HG03108 (cell line): ENCODE data around the gene TKFC.

ENCODE experiments used
- ATAC-seq: cut with Tn5 transposase; IDR thresholded peaks from one replicate; pipeline ENCODE4 v1.9.1; 2021; ENCODE audit warnings: moderate library complexity; ENCODE audit not compliant: unreplicated experiment

The TKFC gene

GRCh38 chr11:61345170-61345610 lies 12.2 kb downstream of the TKFC start:
- ATAC-seq, result no peak

- ATAC-seq, result no peak
Observed at GRCh38 chr11:61345954-61346843, 13.2 kb downstream of the TKFC start.

- no peak for ATAC-seq
Observed at GRCh38 chr11:61347916-61348461, 15.0 kb downstream of the TKFC start.

GRCh38 chr11:61349189-61349751 lies 16.2 kb downstream of the TKFC start:
- ATAC-seq, result no peak

GRCh38 chr11:61349916-61350315 lies 16.9 kb downstream of the TKFC start:
- no peak for ATAC-seq

GRCh38 chr11:61350336-61350735 lies 17.3 kb downstream of the TKFC start:
- ATAC-seq, result no peak

GRCh38 chr11:61350803-61351202 lies 17.8 kb downstream of the TKFC start:
- no peak for ATAC-seq

GRCh38 chr11:61352038-61352437 lies 19.0 kb downstream of the TKFC start:
- no peak for ATAC-seq

- ATAC-seq, result no peak
Observed at GRCh38 chr11:61353131-61354067, 20.4 kb downstream of the TKFC start.

- no peak for ATAC-seq
Observed at GRCh38 chr11:61354208-61354607, 21.2 kb downstream of the TKFC start.

GRCh38 chr11:61356706-61357105 lies 23.7 kb downstream of the TKFC start:
- no peak for ATAC-seq

- peak; percentile 40 for ATAC-seq
Observed at GRCh38 chr11:61357233-61357893, 24.3 kb downstream of the TKFC start.

- no peak for ATAC-seq
Observed at GRCh38 chr11:61357894-61358239, 24.8 kb downstream of the TKFC start.

GRCh38 chr11:61358566-61358965 lies 25.5 kb downstream of the TKFC start:
- ATAC-seq, result no peak

GRCh38 chr11:61359516-61359915 lies 26.5 kb downstream of the TKFC start:
- no peak for ATAC-seq

GRCh38 chr11:61361237-61361740 lies 28.3 kb downstream of the TKFC start:
- ATAC-seq, result no peak

GRCh38 chr11:61361741-61362541 lies 28.9 kb downstream of the TKFC start, which contains the start of the genes CYB561A3 and TMEM138:
TSS of gene CYB561A3 (minus strand) at chr11:61361882. CDS start at chr11:61356713, 5,169 bp downstream.
TSS of gene TMEM138 (plus strand) at chr11:61362374. CDS start at chr11:61364391, 2,017 bp downstream.
- ATAC-seq, result peak; percentile 81

GRCh38 chr11:61362542-61362875 lies 29.5 kb downstream of the TKFC start:
- ATAC-seq, result no peak

GRCh38 chr11:61364012-61364675 lies 31.1 kb downstream of the TKFC start:
- ATAC-seq, result no peak
